Measurements from ENCODE around the gene MYO3B. TPM values are rescaled to one million over a fixed set of nuclear protein-coding genes. Genes with fewer than 3 reads are reported as not detected.

The MYO3B gene
- total RNA-seq, 2 donors from 2014 or later = 0.09 to 0.74 TPM

DNA sequence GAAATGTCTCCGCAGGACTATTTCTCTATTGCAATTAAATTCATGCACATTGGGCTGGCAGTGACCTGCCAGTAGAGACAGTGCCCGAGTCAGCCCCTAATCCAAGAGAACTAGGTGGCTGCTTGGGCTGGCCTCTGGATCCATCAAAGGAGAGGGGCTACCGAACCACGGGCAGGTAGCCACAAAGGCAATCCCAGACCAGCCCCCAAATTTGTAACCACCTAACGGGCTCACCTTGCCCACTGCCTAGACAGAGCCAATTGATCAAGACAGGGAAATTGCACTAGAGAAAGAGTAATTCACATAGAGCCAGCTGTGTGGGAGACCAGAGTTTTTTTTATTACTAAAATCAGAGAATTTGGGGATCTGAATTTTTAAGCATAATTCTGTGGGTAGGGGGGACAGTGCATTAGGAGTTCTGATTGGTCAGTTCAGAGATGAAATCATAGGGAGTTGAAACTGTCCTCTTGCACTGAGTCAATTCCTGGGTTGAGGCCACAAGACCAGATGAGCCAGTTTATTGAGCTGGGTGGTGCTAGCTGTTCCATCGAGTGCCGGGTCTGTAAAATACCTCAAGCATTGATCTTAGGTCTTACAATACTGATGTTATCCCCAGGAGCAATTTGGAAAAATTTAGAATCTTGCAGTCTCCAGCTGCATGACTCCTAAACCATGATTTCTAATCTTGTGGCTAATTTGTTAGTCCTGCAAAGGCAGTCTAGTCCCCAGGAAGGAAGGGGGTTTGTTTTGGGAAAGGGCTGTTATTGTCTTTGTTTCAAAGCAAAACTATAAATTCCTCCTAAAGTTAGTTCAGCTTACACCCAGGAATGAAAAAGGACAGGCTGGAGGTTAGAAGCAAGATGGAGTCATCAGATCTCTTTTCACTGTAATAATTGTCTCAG, 276.8 kb downstream of the MYO3B start:
- WGBS = 71% methylated on average over 7 of the region's 7 CpGs
- intact Hi-C loops (cut with DNase I) = no loop called here
- DNase-seq (ENCODE audit: low spot score) = peak; percentile 8
- no peak overlapping the region for H3K4me3 ChIP-seq
- no peaks in the 10 kb centered on the region for H3K27me3 ChIP-seq (replicated peaks; ENCODE audit: insufficient read depth)
- TF ChIP-seq POLR2AphosphoS5 (IDR thresholded peaks at IDR 0.05) (no peak), POLR2A (IDR thresholded peaks at IDR 0.05) (no peak)
- TF ChIP-seq, protein P1, sequence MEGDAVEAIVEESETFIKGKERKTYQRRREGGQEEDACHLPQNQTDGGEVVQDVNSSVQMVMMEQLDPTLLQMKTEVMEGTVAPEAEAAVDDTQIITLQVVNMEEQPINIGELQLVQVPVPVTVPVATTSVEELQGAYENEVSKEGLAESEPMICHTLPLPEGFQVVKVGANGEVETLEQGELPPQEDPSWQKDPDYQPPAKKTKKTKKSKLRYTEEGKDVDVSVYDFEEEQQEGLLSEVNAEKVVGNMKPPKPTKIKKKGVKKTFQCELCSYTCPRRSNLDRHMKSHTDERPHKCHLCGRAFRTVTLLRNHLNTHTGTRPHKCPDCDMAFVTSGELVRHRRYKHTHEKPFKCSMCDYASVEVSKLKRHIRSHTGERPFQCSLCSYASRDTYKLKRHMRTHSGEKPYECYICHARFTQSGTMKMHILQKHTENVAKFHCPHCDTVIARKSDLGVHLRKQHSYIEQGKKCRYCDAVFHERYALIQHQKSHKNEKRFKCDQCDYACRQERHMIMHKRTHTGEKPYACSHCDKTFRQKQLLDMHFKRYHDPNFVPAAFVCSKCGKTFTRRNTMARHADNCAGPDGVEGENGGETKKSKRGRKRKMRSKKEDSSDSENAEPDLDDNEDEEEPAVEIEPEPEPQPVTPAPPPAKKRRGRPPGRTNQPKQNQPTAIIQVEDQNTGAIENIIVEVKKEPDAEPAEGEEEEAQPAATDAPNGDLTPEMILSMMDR (IDR thresholded peaks at IDR 0.05) = no peak
- no peaks in the 10 kb centered on the region for H3K36me3 ChIP-seq
- H3K27ac ChIP-seq = peak overlapping the region in 1 of 2 donors; percentile 46
- no peaks in the 10 kb centered on the region for H3K9me3 ChIP-seq
- H3K4me1 ChIP-seq (replicated peaks) = no peaks in the 10 kb centered on the region

DNA sequence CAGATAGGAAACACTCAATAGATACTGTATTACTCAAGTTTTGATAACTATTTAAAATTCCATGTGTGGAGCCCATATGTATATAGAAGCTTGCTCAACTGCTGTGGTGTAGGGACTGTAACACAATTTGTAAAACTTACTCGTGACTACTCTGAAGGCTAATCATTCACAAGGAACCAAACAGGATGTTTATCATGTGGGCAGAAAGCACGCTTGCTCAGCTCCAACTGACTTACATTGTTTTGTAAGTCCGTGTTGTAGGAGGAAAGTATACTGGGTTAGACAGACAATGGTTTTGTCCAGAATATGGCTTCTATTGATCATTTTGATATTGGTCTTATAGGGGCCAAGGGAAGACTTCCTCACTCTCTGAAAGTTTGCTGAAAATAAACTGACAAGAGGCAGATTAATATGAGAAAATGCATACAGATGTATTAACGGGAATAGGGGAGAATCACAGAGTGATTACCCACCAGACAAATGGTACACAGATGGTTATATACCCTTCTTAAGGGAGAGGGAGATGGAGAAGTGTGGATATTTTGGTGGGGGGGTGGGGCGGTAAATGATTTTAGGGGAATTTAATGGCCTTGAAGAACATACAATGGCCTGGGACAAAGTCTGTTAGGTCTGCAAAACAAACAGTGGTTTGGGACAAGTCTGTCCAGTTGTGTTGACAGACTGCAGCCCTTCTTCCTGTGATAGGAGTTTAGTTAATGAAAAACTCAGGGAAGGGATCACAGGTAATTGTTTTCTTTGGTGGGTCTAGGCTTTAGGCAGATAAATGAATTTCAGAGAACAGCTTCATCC, 277.9 kb downstream of the MYO3B start:
- 47% methylated on average over 5 of the region's 5 CpGs for WGBS

DNA sequence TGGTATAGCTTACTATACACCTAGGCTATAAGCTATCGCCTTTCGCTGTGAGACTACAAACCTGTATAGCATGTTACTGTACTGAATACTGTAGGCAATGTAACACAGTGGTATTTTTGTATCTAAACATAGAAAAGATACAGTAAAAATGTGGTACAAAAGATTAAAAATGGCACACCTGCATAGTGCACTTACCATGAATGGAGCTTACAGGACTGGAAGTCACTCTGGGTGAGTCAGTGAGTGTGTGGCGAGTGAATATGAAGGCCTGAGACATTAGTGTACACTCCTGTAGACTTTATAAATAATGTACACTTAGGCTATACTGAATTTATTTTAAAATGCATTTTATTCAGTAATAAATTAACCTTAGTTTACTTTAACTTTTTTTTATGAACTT, 279.0 kb downstream of the MYO3B start:
- H3K27ac ChIP-seq = no peak overlapping the region
- DNase-seq (ENCODE audit: low spot score) = no peak
- no peak overlapping the region for H3K4me3 ChIP-seq
- no peaks in the 10 kb centered on the region for H3K27me3 ChIP-seq (replicated peaks; ENCODE audit: insufficient read depth)
- H3K9me3 ChIP-seq = no peaks in the 10 kb centered on the region
- TF ChIP-seq, protein P1 (IDR thresholded peaks at IDR 0.05) = no peak
- TF ChIP-seq POLR2A (IDR thresholded peaks at IDR 0.05) (no peak), POLR2AphosphoS5 (IDR thresholded peaks at IDR 0.05) (no peak)
- H3K36me3 ChIP-seq = no peaks in the 10 kb centered on the region
- intact Hi-C loops (cut with DNase I) = no loop called here
- 94% methylated on average over 3 of the region's 3 CpGs for WGBS
- H3K4me1 ChIP-seq (replicated peaks) = no peaks in the 10 kb centered on the region

More for the DNA sequence above, 277.9 kb downstream of the MYO3B start:
- intact Hi-C loops (cut with DNase I) = no loop called here
- Histone ChIP-seq H3K4me1 (replicated peaks) (no peaks in the 10 kb centered on the region), H3K4me3 (no peak overlapping the region), H3K27me3 (replicated peaks; ENCODE audit: insufficient read depth) (no peaks in the 10 kb centered on the region), H3K36me3 (no peaks in the 10 kb centered on the region), H3K27ac (peak overlapping the region in 1 of 2 donors; percentile 46), H3K9me3 (no peaks in the 10 kb centered on the region)
- DNase-seq (ENCODE audit: low spot score) = peak; percentile 17
- TF ChIP-seq, protein P1 (IDR thresholded peaks at IDR 0.05) = no peak
- TF ChIP-seq POLR2A (IDR thresholded peaks at IDR 0.05) (no peak), POLR2AphosphoS5 (IDR thresholded peaks at IDR 0.05) (no peak)

DNA sequence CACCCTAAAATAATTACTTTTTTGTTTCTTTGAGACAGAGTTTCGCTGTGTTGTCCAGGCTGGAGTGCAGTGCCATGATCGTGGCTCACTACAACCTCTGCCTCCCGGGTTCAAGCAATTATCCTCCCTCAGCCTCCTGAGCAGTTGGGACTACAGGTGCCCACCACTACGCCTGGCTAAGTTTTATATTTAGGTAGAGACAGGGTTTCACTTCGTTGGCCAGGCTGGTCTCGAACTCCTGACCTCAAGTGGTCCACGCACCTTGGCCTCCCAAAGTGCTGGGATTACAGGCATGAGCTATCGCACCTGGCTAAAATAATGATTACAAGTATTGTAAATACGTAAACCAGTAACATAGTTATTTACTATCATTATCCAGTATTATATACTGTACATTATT, 279.8 kb downstream of the MYO3B start:
- H3K4me3 ChIP-seq = no peak overlapping the region
- H3K9me3 ChIP-seq = no peaks in the 10 kb centered on the region
- no peak overlapping the region for H3K27ac ChIP-seq
- WGBS = 93% methylated on average over 9 of the region's 9 CpGs
- intact Hi-C loops (cut with DNase I) = no loop called here
- H3K4me1 ChIP-seq (replicated peaks) = no peaks in the 10 kb centered on the region
- H3K27me3 ChIP-seq (replicated peaks; ENCODE audit: insufficient read depth) = no peaks in the 10 kb centered on the region
- no peaks in the 10 kb centered on the region for H3K36me3 ChIP-seq
- TF ChIP-seq POLR2A (IDR thresholded peaks at IDR 0.05) (no peak), POLR2AphosphoS5 (IDR thresholded peaks at IDR 0.05) (no peak)
- TF ChIP-seq, protein P1 (IDR thresholded peaks at IDR 0.05) = no peak
- DNase-seq (ENCODE audit: low spot score) = no peak

Data from prostate gland (tissue), 2 donors.